A549 (cell line): ENCODE measurements around the gene FAH.

ENCODE experiments used
- BHLHE40 ChIP-seq: IDR thresholded peaks from 2 replicates; pipeline ENCODE4 v1.6.1; 2012; ENCODE audit warnings: low read depth, low read length, inconsistent platforms
- CTCF ChIP-seq: fragments of >200 bp; sonication (Bioruptor Twin); formaldehyde crosslinking; IDR thresholded peaks from 3 replicates; pipeline ENCODE4 v1.5.1; 2016
- RNF2 ChIP-seq: fragments of 200-600 bp; sonication (generic); IDR thresholded peaks from 2 replicates; pipeline ENCODE4 v1.6.1; 2016; ENCODE audit warnings: low read depth, mild to moderate bottlenecking, antibody characterized with exemption, moderate library complexity, borderline replicate concordance
- SMC3 ChIP-seq: fragments of >200 bp; sonication (Bioruptor Twin); formaldehyde crosslinking; IDR thresholded peaks from 3 replicates; pipeline ENCODE4 v1.6.1; 2018; ENCODE audit warnings: inconsistent platforms
- TF ChIP-seq, protein P1 (sequence below): fragments of 450-650 bp; IDR thresholded peaks from 2 replicates; pipeline ENCODE4 v1.6.1; 2014; ENCODE audit warnings: antibody characterized with exemption

GRCh38 chr15:80208758-80209734 lies 56.2 kb downstream of the FAH start:
- TF ChIP-seq RNF2 (no peak), CTCF (no peak), SMC3 (no peak), BHLHE40 (no peak)
- TF ChIP-seq, protein P1, sequence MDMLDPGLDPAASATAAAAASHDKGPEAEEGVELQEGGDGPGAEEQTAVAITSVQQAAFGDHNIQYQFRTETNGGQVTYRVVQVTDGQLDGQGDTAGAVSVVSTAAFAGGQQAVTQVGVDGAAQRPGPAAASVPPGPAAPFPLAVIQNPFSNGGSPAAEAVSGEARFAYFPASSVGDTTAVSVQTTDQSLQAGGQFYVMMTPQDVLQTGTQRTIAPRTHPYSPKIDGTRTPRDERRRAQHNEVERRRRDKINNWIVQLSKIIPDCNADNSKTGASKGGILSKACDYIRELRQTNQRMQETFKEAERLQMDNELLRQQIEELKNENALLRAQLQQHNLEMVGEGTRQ: no peak
